Stimulated activated CD4-positive, alpha-beta T cell treated with anti-CD3 and anti-CD28 coated beads, Interleukin-4, amount 100 ng/mL, for 4 hours (primary cell): ENCODE results near the gene INPP4B.
"Not testable (repeated sequence)": the region's sequence is repeated elsewhere in the genome, so short reads cannot be mapped to it uniquely, and the experiment has no call there.

Experiments
- DNase-seq, 2 experiments: peaks; one replicate each; pipeline ENCODE4 v3.0.0-alpha.2; 2020

INPP4B gene

DNA sequence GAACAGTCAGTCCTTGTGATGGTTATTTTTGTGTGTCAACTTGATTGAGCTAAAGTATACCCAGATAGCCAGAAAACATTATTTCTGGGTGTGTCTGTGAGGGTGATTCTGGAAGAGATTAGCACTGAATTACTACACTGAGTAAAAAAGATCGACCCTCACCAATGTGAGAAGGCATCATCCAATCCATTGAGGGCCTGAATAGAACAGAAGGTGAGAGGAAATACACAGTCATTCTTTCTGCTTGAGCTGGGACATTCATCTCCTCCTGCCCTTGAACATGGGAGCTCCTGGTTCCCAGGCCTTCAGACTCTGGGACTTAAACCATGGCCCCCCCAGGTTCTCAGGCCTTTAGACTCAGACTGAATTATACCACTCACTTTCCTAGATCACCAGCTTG, 22.3 kb downstream of the INPP4B start:
- DNase-seq = no peak

DNA sequence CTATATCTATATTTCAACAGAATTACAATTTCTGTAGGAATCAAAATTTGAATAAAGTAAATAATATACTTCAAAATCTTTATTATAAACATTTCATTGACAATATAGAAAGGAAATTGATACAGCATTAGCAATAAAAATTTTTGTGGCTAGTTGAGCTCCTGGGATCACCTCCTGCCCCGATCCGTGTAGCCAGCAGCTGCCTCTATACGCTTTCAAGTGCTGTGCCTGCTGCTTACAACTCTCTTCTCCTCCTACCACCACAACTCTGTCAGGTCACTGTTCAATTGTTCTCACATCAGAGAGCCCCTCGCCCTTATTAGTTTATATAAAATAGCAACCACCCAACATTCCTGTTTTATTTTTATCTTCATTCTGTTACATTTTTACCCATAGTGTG, 27.6 kb downstream of the INPP4B start:
- no peak for DNase-seq

- no peak for DNase-seq
These were observed 28.1 kb downstream of the INPP4B start for GRCh38 chr4:142818031-142818430.

GRCh38 chr4:142817442-142817841, 28.7 kb downstream of the INPP4B start:
- DNase-seq = peak; percentile 8 to 34

DNA sequence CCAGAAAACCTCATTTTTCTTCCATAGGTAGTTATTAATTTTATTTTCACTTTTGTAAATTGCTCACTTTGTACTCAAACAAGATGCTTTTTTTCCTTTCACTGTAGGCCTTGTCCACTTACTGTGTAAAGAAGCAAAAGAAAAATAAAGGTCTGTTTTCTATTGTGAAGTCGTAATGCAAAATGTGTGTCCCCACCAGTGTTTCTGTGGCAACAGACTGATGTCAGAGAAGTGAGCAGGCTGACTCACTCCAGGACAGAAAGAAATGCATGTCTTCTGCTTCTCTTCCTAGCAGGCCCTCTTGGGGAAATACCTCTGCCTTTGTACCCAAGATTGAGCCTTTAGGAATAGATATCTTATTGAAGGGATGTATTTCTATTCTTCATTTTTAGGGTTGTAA, 30.3 kb downstream of the INPP4B start:
- peak in 1 of 2 experiments; percentile 8 for DNase-seq

GRCh38 chr4:142813388-142813787, 32.7 kb downstream of the INPP4B start:
- DNase-seq = no peak

DNA sequence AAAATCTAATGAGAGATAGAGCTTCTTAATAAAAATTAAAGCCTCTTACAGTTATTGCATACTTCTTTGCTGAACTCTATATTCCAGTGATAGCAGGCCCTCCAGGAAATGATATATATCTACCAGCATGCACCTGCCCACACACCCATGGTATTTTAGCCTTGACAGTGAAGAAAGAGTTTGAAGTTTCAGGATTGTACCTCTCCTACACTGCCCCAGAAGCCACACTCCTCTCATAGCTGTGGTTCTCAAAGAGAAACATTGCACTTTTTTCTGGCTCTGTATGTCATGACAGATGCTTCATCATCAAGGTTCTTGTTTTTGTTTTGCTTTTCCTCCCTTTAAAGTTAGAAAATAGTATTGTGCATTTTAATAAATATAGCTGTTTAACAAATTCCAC, 34.0 kb downstream of the INPP4B start:
- DNase-seq = no peak

GRCh38 chr4:142811034-142811433, 35.1 kb downstream of the INPP4B start:
- no peak for DNase-seq

GRCh38 chr4:142809559-142809958, 36.5 kb downstream of the INPP4B start:
- no peak for DNase-seq

DNA sequence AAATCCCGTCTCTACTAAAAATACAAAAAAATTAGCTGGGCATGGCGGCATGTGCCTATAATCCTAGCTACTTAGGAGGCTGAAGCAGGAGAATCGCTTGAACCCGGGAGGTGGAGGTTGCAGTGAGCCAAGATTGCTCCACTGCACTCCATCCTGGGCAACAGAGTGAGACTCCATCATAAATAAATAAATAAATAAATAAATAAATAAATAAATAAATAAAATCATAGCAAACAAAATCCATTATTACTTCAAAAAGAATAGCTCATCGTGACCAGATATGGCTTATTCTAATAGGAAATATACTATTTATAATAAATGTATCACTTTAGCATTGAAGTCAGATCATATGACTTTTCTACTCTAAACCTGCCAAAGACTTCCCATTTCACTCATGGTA, 42.2 kb downstream of the INPP4B start:
- not testable (repeated sequence) for DNase-seq

- no peak for DNase-seq
These were observed 44.1 kb downstream of the INPP4B start for GRCh38 chr4:142801966-142802365.

GRCh38 chr4:142781114-142781513, 65.0 kb downstream of the INPP4B start:
- no peak for DNase-seq

DNA sequence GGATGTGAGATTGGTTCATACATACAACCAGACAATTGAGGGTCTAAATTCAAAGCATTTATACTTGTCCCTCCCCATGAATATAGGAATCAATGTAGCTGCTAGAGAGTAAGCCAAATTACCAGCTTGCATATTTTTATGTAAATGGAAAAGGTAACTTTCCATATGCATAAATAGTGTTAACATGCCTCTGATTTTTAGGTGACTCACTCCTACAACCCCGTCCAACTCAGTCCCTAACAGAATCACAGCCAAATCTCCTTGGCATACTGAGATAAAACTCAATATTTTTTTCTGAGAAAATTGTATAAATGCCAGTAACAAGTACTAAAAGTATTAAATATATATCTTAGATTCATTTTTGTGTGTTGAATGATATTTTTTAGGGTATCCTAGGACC, 67.2 kb downstream of the INPP4B start:
- DNase-seq = no peak

- no peak for DNase-seq
These were observed 67.7 kb downstream of the INPP4B start for GRCh38 chr4:142778430-142778829.

- no peak for DNase-seq
These were observed 68.9 kb downstream of the INPP4B start for GRCh38 chr4:142777045-142777743.

DNA sequence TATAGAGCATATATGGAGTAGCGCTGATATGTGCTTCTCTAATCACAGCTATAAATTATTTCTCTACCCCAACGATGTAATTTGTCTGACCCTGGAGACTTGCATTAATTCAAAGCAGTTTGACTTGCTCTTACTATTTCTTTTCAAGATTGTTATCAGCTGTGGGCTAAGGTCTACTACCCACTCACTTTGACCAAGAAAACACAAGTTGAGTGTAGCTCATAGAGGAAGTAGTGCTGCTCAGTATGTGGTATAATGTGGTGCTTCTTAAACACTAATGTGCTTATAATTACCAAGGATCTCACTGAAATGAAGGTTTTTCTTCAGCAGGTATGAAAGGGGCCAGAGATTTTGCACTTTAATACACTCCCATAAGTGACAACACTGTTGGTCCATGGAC, 70.1 kb downstream of the INPP4B start:
- DNase-seq = no peak

GRCh38 chr4:142773505-142773904, 72.6 kb downstream of the INPP4B start:
- DNase-seq = no peak

DNA sequence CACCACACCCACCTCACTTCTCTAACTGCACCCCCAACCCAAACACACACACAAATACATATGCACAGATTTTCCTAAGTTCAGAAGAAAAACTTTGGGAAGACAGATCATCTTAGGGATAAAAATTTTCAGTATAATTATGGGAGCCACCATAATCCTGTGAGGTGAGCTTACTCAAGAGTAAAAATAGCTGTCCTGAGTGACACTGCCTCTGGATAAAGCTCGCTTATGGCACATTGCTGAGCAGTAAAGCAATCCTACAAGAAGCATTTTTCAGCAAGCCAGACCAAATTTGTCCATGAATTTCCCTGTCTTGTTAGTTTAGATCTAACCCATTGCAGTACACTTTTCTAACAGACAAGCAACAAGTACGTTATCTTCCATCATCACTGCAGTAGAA, 83.8 kb downstream of the INPP4B start:
- DNase-seq = no peak

DNA sequence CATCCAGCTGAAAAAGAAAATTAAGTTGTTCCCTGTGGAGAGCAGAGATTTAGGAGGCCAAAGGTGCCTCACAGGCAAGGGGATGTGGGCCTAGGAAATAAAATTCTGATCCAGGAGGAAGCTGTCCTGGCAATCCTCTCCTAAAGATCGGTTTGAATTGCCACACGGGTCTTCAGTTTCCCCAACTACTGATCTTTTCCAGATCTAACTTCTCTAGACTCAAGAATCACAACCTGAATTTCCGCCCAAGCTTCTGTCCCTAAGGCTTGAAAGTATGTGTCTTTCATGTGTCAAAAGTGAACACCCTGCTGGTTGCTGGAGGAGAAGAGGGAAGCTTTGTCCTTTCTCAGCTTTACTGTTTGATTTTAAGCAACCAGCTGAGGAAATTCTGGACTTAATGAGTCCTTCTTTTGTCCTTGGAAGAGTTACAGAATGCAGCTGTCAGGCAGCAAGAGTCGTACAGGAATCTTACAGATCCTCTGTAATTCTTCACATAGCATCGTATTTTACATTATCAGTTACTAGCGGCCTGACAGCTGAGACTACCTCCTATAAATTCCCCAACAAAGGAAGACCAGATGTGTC, 93.8 kb downstream of the INPP4B start:
- no peak for DNase-seq

DNA sequence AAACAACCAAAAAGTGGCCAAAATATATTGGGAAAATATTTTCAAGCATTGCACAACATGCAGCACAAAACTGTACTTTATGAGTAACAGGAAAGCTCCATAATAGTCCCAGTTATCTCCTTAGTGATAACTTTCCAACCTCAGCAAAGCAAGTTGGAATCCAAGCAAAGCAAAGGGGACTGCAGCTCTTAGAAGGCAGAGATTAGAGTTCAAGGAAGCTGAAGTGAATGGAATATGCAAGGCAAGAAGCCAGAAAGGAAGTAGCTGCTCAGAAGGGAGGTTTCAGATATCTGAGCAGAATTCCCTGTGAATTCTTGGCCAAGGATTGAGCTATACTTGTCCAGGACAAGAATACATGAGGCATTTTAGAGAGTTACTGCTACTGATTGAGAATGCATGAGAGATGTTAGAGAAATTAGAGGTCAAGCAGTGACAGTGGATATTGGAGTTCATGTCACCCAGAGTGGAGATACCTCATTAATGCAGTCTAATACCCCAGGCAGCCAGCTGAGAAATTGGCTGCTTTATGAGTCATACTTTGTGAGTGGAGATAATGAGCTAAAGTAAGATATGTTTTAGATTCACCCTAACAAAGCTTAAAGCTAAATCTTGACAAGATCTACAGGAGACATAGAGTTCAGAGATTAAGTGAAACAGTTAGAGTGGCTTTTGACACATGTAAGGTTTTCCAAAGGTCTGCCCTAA, 102.8 kb downstream of the INPP4B start:
- no peak for DNase-seq

DNA sequence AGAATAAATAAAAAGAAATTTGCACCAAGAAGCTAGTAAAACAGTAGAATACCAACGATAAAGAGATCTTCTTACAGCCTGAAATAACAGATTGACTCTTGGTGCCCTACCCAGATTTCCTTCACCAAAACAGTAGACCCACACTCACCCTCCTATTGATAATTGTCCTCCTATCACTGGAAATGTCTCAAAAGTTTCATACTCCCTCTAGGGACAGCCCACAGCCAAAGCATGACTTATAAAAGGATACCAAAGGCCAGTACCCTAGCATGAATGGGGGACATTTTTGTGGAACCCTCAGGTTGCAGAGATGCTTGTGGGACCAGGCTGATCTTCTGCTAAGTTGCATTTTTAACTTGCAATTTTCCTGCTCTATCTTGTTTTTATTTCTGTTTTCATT, 104.1 kb downstream of the INPP4B start:
- DNase-seq = no peak

DNA sequence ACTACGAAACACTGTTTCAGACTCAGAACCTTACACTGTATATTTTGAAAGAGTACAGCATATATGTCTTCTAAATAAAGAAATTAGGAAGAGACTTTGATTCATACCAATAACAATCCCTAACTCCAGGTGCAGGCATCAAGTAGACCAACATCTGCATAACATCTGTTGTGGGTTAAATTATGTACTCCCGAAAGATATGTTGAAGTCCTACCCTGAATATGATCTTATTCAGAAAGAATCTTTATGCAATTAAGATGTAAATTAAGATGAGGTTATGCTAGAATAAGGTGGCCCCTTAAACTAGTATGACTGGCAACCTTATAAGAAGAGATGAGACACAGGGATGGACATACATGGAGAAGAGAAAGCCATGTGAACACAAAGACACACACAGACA, 117.9 kb downstream of the INPP4B start:
- no peak for DNase-seq

GRCh38 chr4:142727149-142727548, 119.0 kb downstream of the INPP4B start:
- DNase-seq = no peak

GRCh38 chr4:142725886-142726285, 120.2 kb downstream of the INPP4B start:
- no peak for DNase-seq
